SK-N-SH treated with all-trans-retinoic acid at 6 μM for 48 hours (cell line): Measurements from ENCODE around the gene CUL2.
"Not testable (repeated sequence)": the region's sequence is repeated elsewhere in the genome, so short reads cannot be mapped to it uniquely, and the experiment has no call there.

Source experiments
- ATAC-seq: fragments of 200-7000 bp; cut with Tn5 transposase; 3 replicates; pipeline ENCODE4 v1.9.1; 2020; ENCODE audit warnings: mild to moderate bottlenecking, moderate library complexity
- ARNTL ChIP-seq: fragments of 450-650 bp; formaldehyde crosslinking; IDR thresholded peaks from 2 replicates; pipeline ENCODE4 v1.5.0; 2020; ENCODE audit warnings: low read depth, mild to moderate bottlenecking, moderate library complexity, borderline replicate concordance
- BACH2 ChIP-seq: fragments of 250-450 bp; sonication (Bioruptor Pico); IDR thresholded peaks from 2 replicates; pipeline ENCODE4 v1.9.0; 2021; ENCODE audit warnings: mild to moderate bottlenecking, borderline replicate concordance
- CSDC2 ChIP-seq: fragments of 250-450 bp; sonication (Bioruptor Pico); IDR thresholded peaks from 2 replicates; pipeline ENCODE4 v1.5.0; 2020; ENCODE audit warnings: mild to moderate bottlenecking, moderate library complexity
- GLIS3 ChIP-seq: fragments of 250-450 bp; sonication (Bioruptor Pico); IDR thresholded peaks from 2 replicates; pipeline ENCODE4 v1.5.0; 2020; ENCODE audit warnings: mild to moderate bottlenecking, moderate library complexity
- ISL1 ChIP-seq: fragments of 250-450 bp; sonication (Bioruptor Pico); IDR thresholded peaks from 2 replicates; pipeline ENCODE4 v2.1.2; 2022; ENCODE audit warnings: mild to moderate bottlenecking, moderate library complexity
- OSR1 ChIP-seq: fragments of 250-450 bp; sonication (Bioruptor Pico); IDR thresholded peaks from 2 replicates; pipeline ENCODE4 v1.8.0; 2022; ENCODE audit warnings: moderate library complexity, mild to moderate bottlenecking, inconsistent platforms
- SNAI2 ChIP-seq: fragments of 250-450 bp; sonication (Bioruptor Pico); IDR thresholded peaks from 2 replicates; pipeline ENCODE4 v1.5.0; 2020; ENCODE audit warnings: mild to moderate bottlenecking, moderate library complexity
- TCF4 ChIP-seq: fragments of 250-450 bp; sonication (Bioruptor Pico); IDR thresholded peaks from 2 replicates; pipeline ENCODE4 v1.8.0; 2021; ENCODE audit warnings: mild to moderate bottlenecking, moderate library complexity, borderline replicate concordance
- TOX ChIP-seq: fragments of 250-450 bp; sonication (Bioruptor Pico); IDR thresholded peaks from 2 replicates; pipeline ENCODE4 v1.8.0; 2021; ENCODE audit warnings: mild to moderate bottlenecking, moderate library complexity, borderline replicate concordance
- ZC3H10 ChIP-seq: fragments of 250-450 bp; sonication (Bioruptor Pico); IDR thresholded peaks from 2 replicates; pipeline ENCODE4 v1.5.1; 2021; ENCODE audit warnings: mild to moderate bottlenecking, moderate library complexity
- ZFP3 ChIP-seq: fragments of 250-450 bp; sonication (Bioruptor Pico); IDR thresholded peaks from 2 replicates; pipeline ENCODE4 v1.5.0; 2020; ENCODE audit warnings: mild to moderate bottlenecking, moderate library complexity
- ZFP30 ChIP-seq: fragments of 450-650 bp; formaldehyde crosslinking; IDR thresholded peaks from 2 replicates; pipeline ENCODE4 v1.5.0; 2022; ENCODE audit warnings: mild to moderate bottlenecking, moderate library complexity
- ZNF8 ChIP-seq: fragments of 450-650 bp; formaldehyde crosslinking; IDR thresholded peaks from 2 replicates; pipeline ENCODE4 v1.5.0; 2020; ENCODE audit warnings: mild to moderate bottlenecking, moderate library complexity
- TF ChIP-seq, protein P1 (sequence below): fragments of 250-450 bp; sonication (Bioruptor Pico); IDR thresholded peaks from 2 replicates; pipeline ENCODE4 v1.5.0; 2020; ENCODE audit warnings: mild to moderate bottlenecking, moderate library complexity
- TF ChIP-seq, protein P2 (sequence below): fragments of 250-450 bp; sonication (Bioruptor Pico); IDR thresholded peaks from 2 replicates; pipeline ENCODE4 v1.8.0; 2021; ENCODE audit warnings: low read depth, mild to moderate bottlenecking, moderate library complexity, borderline replicate concordance
- TF ChIP-seq, protein P3 (sequence below): fragments of 250-450 bp; sonication (Bioruptor Pico); IDR thresholded peaks from 2 replicates; pipeline ENCODE4 v1.5.1; 2020; ENCODE audit warnings: low read depth, mild to moderate bottlenecking, moderate library complexity

CUL2 gene

DNA sequence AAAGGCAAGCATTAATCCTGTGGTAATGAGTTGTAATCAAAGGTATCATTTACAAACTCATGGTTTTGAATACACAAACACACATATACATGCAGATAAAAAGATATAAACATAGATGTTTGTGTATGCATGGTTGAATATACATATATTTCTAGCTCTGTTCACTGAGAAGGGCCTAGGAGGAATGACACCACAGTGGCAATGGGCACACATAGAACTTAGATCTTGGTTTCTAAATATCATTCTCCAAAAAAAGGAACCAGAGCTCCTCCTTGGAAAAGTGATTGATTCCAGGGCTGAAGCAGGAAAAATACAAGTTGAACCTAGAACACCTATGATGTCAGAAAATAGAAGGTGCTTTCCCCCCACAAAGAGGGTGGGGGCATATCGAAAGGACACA, 6.9 kb downstream of the CUL2 start (continued):
- TF ChIP-seq, protein P1, sequence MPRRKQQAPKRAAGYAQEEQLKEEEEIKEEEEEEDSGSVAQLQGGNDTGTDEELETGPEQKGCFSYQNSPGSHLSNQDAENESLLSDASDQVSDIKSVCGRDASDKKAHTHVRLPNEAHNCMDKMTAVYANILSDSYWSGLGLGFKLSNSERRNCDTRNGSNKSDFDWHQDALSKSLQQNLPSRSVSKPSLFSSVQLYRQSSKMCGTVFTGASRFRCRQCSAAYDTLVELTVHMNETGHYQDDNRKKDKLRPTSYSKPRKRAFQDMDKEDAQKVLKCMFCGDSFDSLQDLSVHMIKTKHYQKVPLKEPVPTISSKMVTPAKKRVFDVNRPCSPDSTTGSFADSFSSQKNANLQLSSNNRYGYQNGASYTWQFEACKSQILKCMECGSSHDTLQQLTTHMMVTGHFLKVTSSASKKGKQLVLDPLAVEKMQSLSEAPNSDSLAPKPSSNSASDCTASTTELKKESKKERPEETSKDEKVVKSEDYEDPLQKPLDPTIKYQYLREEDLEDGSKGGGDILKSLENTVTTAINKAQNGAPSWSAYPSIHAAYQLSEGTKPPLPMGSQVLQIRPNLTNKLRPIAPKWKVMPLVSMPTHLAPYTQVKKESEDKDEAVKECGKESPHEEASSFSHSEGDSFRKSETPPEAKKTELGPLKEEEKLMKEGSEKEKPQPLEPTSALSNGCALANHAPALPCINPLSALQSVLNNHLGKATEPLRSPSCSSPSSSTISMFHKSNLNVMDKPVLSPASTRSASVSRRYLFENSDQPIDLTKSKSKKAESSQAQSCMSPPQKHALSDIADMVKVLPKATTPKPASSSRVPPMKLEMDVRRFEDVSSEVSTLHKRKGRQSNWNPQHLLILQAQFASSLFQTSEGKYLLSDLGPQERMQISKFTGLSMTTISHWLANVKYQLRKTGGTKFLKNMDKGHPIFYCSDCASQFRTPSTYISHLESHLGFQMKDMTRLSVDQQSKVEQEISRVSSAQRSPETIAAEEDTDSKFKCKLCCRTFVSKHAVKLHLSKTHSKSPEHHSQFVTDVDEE: no peak
- no peak for TF ChIP-seq OSR1 (CRISPR knock-in tag)
- no peak for TF ChIP-seq ZFP30 (CRISPR knock-in tag)
- no peak for TF ChIP-seq GLIS3 (CRISPR knock-in tag)
- no peak for TF ChIP-seq ARNTL (CRISPR knock-in tag)
- TF ChIP-seq, protein P2, sequence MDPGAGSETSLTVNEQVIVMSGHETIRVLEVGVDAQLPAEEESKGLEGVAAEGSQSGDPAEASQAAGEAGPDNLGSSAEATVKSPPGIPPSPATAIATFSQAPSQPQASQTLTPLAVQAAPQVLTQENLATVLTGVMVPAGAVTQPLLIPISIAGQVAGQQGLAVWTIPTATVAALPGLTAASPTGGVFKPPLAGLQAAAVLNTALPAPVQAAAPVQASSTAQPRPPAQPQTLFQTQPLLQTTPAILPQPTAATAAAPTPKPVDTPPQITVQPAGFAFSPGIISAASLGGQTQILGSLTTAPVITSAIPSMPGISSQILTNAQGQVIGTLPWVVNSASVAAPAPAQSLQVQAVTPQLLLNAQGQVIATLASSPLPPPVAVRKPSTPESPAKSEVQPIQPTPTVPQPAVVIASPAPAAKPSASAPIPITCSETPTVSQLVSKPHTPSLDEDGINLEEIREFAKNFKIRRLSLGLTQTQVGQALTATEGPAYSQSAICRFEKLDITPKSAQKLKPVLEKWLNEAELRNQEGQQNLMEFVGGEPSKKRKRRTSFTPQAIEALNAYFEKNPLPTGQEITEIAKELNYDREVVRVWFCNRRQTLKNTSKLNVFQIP (CRISPR knock-in tag): no peak
- no peak for TF ChIP-seq ZFP3

DNA sequence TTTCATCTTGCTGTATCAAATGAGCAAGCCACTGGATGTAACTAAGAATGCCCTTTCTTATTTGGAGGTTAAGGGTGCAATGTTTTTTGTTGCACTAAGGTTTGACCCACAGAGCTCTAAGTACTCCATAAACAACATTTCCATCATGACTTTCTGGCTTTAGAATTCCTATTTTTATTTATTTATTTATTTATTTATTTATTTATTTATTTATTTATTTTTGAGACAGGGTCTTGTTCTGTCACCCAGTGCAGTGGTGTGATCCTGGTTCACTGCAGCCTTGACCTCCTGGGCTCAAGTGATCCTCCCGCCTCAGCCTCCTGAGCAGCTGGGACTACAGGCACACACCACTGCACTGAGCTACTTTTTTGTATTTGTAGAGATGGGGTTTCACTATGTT, 9.9 kb downstream of the CUL2 start:
- ATAC-seq: not testable (repeated sequence)

DNA sequence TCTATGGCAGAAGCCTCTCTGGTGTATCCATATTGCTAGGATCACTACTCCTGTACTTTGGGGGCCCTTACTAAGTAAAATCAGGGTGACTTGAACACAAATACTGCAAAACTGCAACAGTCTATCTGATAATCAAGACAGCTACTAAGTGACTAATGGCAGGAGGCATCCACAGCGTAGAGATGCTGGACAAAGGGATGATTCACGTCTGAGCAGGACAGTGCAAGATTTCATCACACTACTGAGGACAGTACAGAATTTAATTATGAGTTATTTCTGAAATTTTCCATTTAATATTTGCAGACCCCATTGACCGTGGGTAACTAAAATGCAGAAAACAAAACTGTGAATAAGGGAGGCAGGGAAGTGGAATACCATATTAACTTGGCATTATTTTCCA, 10.4 kb downstream of the CUL2 start:
- peak; percentile 99 for ATAC-seq
- TF ChIP-seq SNAI2 (CRISPR knock-in tag) (no peak), ISL1 (CRISPR knock-in tag) (peak; percentile 67), ZNF8 (no peak), TOX (CRISPR knock-in tag) (no peak), TCF4 (CRISPR knock-in tag) (no peak), GLIS3 (CRISPR knock-in tag) (no peak), OSR1 (CRISPR knock-in tag) (no peak)
- TF ChIP-seq, protein P1: no peak

DNA sequence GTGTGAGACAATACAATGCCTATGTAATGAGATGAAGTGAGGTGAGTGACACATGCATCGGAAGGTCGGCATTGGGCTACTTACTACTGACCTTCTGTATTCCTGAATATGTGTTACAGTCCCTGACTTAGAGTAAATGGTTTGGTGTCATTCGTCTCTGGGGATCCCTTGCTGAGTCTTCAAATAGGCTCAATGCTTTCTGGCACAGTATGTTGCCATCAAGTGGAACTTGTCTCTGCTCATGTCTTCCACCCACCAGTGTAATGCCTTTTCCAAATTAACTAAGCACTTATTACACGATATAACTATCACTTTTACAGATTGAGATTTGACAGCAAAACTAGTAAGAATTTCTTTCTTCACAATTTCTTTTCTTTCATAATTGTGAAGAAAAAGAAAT, 10.9 kb downstream of the CUL2 start:
- TF ChIP-seq ZNF8: no peak
- no peak for TF ChIP-seq ZC3H10
- TF ChIP-seq CSDC2: no peak
- no peak for TF ChIP-seq BACH2
- no peak for TF ChIP-seq ISL1 (CRISPR knock-in tag)
- TF ChIP-seq, protein P2 (CRISPR knock-in tag): no peak
- TF ChIP-seq ZFP3: no peak
- peak; percentile 57 for ATAC-seq

DNA sequence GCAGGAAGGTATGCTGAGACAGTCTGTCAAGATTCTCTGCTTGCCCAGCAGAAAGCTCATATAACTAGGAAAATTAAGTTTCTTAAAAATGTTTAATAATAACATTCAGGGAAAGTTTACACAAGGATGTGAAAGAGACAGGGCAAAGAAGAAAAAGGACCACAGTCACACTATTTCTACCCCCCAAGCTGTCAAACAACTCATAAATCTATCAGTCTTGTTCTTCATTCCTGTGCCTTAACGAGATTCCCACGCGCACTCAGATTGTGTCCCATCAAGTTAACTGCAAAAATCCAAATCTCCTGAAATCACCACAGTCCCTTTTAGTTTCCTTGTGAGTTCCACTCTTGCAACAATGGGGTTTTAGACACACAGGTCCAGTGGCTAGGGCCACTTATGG, 14.9 kb downstream of the CUL2 start:
- TF ChIP-seq ZC3H10 (no peak), SNAI2 (CRISPR knock-in tag) (no peak), BACH2 (no peak), ISL1 (CRISPR knock-in tag) (no peak), CSDC2 (no peak), TCF4 (CRISPR knock-in tag) (no peak), ZFP30 (CRISPR knock-in tag) (no peak), TOX (CRISPR knock-in tag) (no peak)
- TF ChIP-seq, protein P3, sequence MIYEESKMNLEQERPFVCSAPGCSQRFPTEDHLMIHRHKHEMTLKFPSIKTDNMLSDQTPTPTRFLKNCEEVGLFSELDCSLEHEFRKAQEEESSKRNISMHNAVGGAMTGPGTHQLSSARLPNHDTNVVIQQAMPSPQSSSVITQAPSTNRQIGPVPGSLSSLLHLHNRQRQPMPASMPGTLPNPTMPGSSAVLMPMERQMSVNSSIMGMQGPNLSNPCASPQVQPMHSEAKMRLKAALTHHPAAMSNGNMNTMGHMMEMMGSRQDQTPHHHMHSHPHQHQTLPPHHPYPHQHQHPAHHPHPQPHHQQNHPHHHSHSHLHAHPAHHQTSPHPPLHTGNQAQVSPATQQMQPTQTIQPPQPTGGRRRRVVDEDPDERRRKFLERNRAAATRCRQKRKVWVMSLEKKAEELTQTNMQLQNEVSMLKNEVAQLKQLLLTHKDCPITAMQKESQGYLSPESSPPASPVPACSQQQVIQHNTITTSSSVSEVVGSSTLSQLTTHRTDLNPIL: no peak
- TF ChIP-seq, all 23 proteins: peak for 0
- no peak for ATAC-seq
